PC-9 (cell line): ENCODE data around the gene OPN4. TPM values are rescaled to one million over a fixed set of nuclear protein-coding genes. Genes with fewer than 3 reads are reported as not detected.

Experiments used
- BruUV-seq: library from RNA; stranded (reverse); fragments of 400-500 nt; replicated peaks from 2 replicates; lab custom pipeline; 2021; lab: Mats Ljungman, UMichigan
- CTCF ChIA-PET: fragments of 300-600 bp; sonication (Branson Sonifier 250); formaldehyde crosslinking; loops from one replicate; lab custom pipeline; 2022; ENCODE audit warnings: antibody characterized with exemption; lab: Charles Lee
- POLR2A ChIA-PET: fragments of 300-600 bp; sonication (Branson Sonifier 250); formaldehyde crosslinking; loops from one replicate; lab custom pipeline; 2022; ENCODE audit warnings: antibody characterized with exemption; ENCODE audit not compliant: unreplicated experiment; lab: Charles Lee
- DNase-seq, 2 experiments: peaks; one replicate each; pipeline versions ENCODE4 v3.0.0 to v3.0.0-alpha.2; 2015 to 2022; ENCODE audit warnings: mixed read lengths in 1 of 2
- H2AFZ ChIP-seq: fragments of 200-600 bp; sonication (generic); 2 replicates; pipeline ENCODE4 v1.8.1; 2017; ENCODE audit warnings: antibody characterized with exemption
- H3F3A ChIP-seq: fragments of 200-600 bp; sonication (generic); 2 replicates; pipeline ENCODE4 v1.8.1; 2017; ENCODE audit warnings: antibody characterized with exemption, mild to moderate bottlenecking, low read depth; ENCODE audit not compliant: insufficient read depth
- H3K27ac ChIP-seq: fragments of 200-600 bp; sonication (generic); 2 replicates; pipeline ENCODE4 v1.6.1; 2016; ENCODE audit warnings: mixed run types
- H3K27me3 ChIP-seq: fragments of 200-600 bp; sonication (generic); 2 replicates; pipeline ENCODE4 v1.6.1; 2016; ENCODE audit warnings: low read depth, mixed run types; ENCODE audit not compliant: insufficient read depth
- H3K36me3 ChIP-seq: fragments of 200-600 bp; sonication (generic); 2 replicates; pipeline ENCODE4 v1.6.1; 2016; ENCODE audit warnings: low read depth, mixed run types
- H3K4me1 ChIP-seq: fragments of 200-600 bp; sonication (generic); replicated peaks from 2 replicates; pipeline ENCODE4 v1.6.1; 2016; ENCODE audit warnings: mixed run types; ENCODE audit not compliant: insufficient read depth
- H3K4me2 ChIP-seq: fragments of 200-600 bp; sonication (generic); 2 replicates; pipeline ENCODE4 v1.6.1; 2017; ENCODE audit warnings: mixed run types
- H3K4me3 ChIP-seq: fragments of 200-600 bp; sonication (generic); 2 replicates; pipeline ENCODE4 v1.6.1; 2016; ENCODE audit warnings: mixed run types
- H3K79me2 ChIP-seq: fragments of 200-600 bp; sonication (generic); 2 replicates; pipeline ENCODE4 v1.6.1; 2017; ENCODE audit warnings: low read depth, mixed run types
- H3K9me2 ChIP-seq: fragments of 200-600 bp; sonication (generic); 2 replicates; pipeline ENCODE4 v1.8.1; 2017; ENCODE audit warnings: mild to moderate bottlenecking; ENCODE audit not compliant: insufficient read depth
- H3K9me3 ChIP-seq: fragments of 200-600 bp; sonication (generic); 2 replicates; pipeline ENCODE4 v1.8.1; 2016; ENCODE audit warnings: low read depth; ENCODE audit not compliant: insufficient read depth
- H4K20me1 ChIP-seq: fragments of 200-600 bp; sonication (generic); 2 replicates; pipeline ENCODE4 v1.8.1; 2017; ENCODE audit not compliant: insufficient read depth
- CTCF ChIP-seq: fragments of 200-600 bp; sonication (generic); conservative IDR thresholded peaks from 2 replicates; pipeline ENCODE4 v1.6.1; 2017; ENCODE audit warnings: mixed run types, antibody characterized with exemption, mild to moderate bottlenecking, moderate library complexity
- EZH2 ChIP-seq: fragments of 200-600 bp; sonication (generic); IDR thresholded peaks from 2 replicates; pipeline ENCODE4 v1.8.0; 2017; ENCODE audit warnings: antibody characterized with exemption, low read depth
- intact Hi-C: fragments of 100-400 bp; cut with micrococcal nuclease; formaldehyde crosslinking; loops from one replicate; pipeline ENCODE4 v1.10.0; 2022; ENCODE audit not compliant: unreplicated experiment
- total RNA-seq: library from RNA; stranded (reverse); gene quantifications from 2 replicates; pipeline ENCODE4 v1.2.3, GENCODE V29; 2021

OPN4 gene
- total RNA-seq, 1 experiment from 2014 or later, result 0.15 TPM

- no peaks in the 10 kb centered on the region for H3K79me2 ChIP-seq
- intact Hi-C loops, result no loop called here
- no peak overlapping the region for H3K4me2 ChIP-seq
- TF ChIP-seq EZH2 (no peak), CTCF (no peak)
- no peak for DNase-seq
- H3K9me2 ChIP-seq, result no peaks in the 10 kb centered on the region
- no peaks in the 10 kb centered on the region for H3K9me3 ChIP-seq
- H2AFZ ChIP-seq, result no peak overlapping the region
- no peak overlapping the region for H3K4me3 ChIP-seq
- POLR2A ChIA-PET, result no interaction called here
- no peaks in the 10 kb centered on the region for H3K36me3 ChIP-seq
- no peaks in the 10 kb centered on the region for H3K27me3 ChIP-seq
- H4K20me1 ChIP-seq, result no peaks in the 10 kb centered on the region
- H3K4me1 ChIP-seq, result peaks cover 60% of the 10 kb centered on the region
- H3K27ac ChIP-seq, result no peak overlapping the region
- BruUV-seq, result no TSS peak
- CTCF ChIA-PET, result no interaction called here
- H3F3A ChIP-seq, result peaks cover 25% of the 10 kb centered on the region
Observed at GRCh38 chr10:86651021-86651471, 3.3 kb upstream of the OPN4 start.

- Histone ChIP-seq H3K27ac (no peak overlapping the region), H3K4me3 (no peak overlapping the region), H3K27me3 (no peaks in the 10 kb centered on the region), H3F3A (peaks cover 25% of the 10 kb centered on the region), H3K36me3 (no peaks in the 10 kb centered on the region), H2AFZ (no peak overlapping the region), H3K79me2 (no peaks in the 10 kb centered on the region), H3K9me3 (no peaks in the 10 kb centered on the region), H3K4me1 (peaks cover 52% of the 10 kb centered on the region), H3K9me2 (no peaks in the 10 kb centered on the region), H4K20me1 (no peaks in the 10 kb centered on the region), H3K4me2 (no peak overlapping the region)
- TF ChIP-seq EZH2 (no peak), CTCF (no peak)
- ChIA-PET POLR2A (no interaction called here), CTCF (no interaction called here)
- intact Hi-C loops, result no loop called here
- no TSS peak for BruUV-seq
- DNase-seq, result no peak
Observed at GRCh38 chr10:86651631-86652331, 2.6 kb upstream of the OPN4 start.

- no peaks in the 10 kb centered on the region for H3K9me3 ChIP-seq
- H3F3A ChIP-seq, result peaks cover 21% of the 10 kb centered on the region
- H3K27ac ChIP-seq, result no peak overlapping the region
- peaks cover 44% of the 10 kb centered on the region for H3K4me1 ChIP-seq
- intact Hi-C loops, result no loop called here
- BruUV-seq, result no TSS peak
- no peaks in the 10 kb centered on the region for H3K27me3 ChIP-seq
- H3K79me2 ChIP-seq, result no peaks in the 10 kb centered on the region
- ChIA-PET POLR2A (no interaction called here), CTCF (no interaction called here)
- H3K4me3 ChIP-seq, result no peak overlapping the region
- no peaks in the 10 kb centered on the region for H4K20me1 ChIP-seq
- no peak for TF ChIP-seq CTCF
- TF ChIP-seq EZH2, result no peak
- H3K4me2 ChIP-seq, result 0 out of 2 replicates have a peak overlapping the region, but pooled peaks have one; percentile 19
- no peak overlapping the region for H2AFZ ChIP-seq
- H3K36me3 ChIP-seq, result no peaks in the 10 kb centered on the region
- peak; percentile 45 to 57 for DNase-seq
- H3K9me2 ChIP-seq, result no peaks in the 10 kb centered on the region
Observed at GRCh38 chr10:86652361-86653202, 1.8 kb upstream of the OPN4 start.
